ENCODE data around the gene GRIK1. TPM values are rescaled to one million over a fixed set of nuclear protein-coding genes. Genes with fewer than 3 reads are reported as not detected.
A peak's percentile ranks its signal among the peaks of the same experiment; 100 is the strongest.

Gene GRIK1
- polyA plus RNA-seq, 1 donor = 1.9 TPM

GRCh38 chr21:29640080-29640508 is 299.7 kb downstream of the GRIK1 start:
- H3K9me3 ChIP-seq (ENCODE audit: control insufficient read depth, low read depth, low read length) = peaks cover 3% of the 10 kb centered on the region
- WGBS (ENCODE audit: insufficient coverage, low lambda C conversion rate) = no CpG with 5 or more reads among the region's 2 CpGs
- H3K36me3 ChIP-seq (ENCODE audit: control insufficient read depth, insufficient read depth, low read length) = no peaks in the 10 kb centered on the region
- no peaks in the 10 kb centered on the region for H3K27me3 ChIP-seq (ENCODE audit: control insufficient read depth, insufficient read depth, low read length)
- H3K27ac ChIP-seq (ENCODE audit: low read length) = no peak overlapping the region
- H3K4me3 ChIP-seq (ENCODE audit: low read length) = no peak overlapping the region
- DNase-seq = no peak
- peaks cover 3% of the 10 kb centered on the region for H3K4me1 ChIP-seq (ENCODE audit: control insufficient read depth, insufficient read depth, low read length)

- 100% methylated on average over 1 of the region's 5 CpGs for WGBS (ENCODE audit: insufficient coverage, low lambda C conversion rate)
- no peaks in the 10 kb centered on the region for H3K36me3 ChIP-seq (ENCODE audit: control insufficient read depth, insufficient read depth, low read length)
- H3K9me3 ChIP-seq (ENCODE audit: control insufficient read depth, low read depth, low read length) = peaks cover 3% of the 10 kb centered on the region
- H3K4me1 ChIP-seq (ENCODE audit: control insufficient read depth, insufficient read depth, low read length) = peaks cover 3% of the 10 kb centered on the region
- no peak for DNase-seq
- no peaks in the 10 kb centered on the region for H3K27me3 ChIP-seq (ENCODE audit: control insufficient read depth, insufficient read depth, low read length)
- H3K27ac ChIP-seq (ENCODE audit: low read length) = no peak overlapping the region
- no peak overlapping the region for H3K4me3 ChIP-seq (ENCODE audit: low read length)
These were observed 300.3 kb downstream of the GRIK1 start for GRCh38 chr21:29639366-29640079.

DNA sequence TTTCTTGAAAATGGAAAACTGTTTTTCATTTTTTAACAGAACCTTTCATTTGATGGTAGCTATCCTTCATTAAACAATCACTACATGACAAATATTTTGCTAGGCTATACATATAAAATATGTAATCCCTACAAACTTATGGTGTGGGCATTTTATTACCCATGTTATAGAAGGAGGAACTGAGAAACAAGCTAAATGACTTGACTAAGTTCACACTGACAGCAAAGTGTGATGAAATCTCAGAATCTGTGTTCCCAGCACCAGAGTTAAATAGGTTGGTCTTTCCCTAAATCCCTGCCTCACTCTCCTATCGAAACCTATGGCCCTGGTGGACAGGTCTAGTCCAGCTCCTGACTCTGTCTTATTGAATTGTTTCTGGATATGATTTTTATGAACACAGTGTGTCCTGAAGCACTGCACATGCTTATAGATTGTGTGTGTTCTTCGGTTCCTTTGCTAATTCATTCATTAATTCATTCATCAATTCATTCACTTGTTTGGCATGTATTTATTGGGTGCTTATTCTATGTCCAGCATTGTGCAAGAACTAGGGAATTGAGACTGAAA is 301.0 kb downstream of the GRIK1 start:
- H3K36me3 ChIP-seq (ENCODE audit: control insufficient read depth, insufficient read depth, low read length) = no peaks in the 10 kb centered on the region
- no peak overlapping the region for H3K27ac ChIP-seq (ENCODE audit: low read length)
- H3K4me1 ChIP-seq (ENCODE audit: control insufficient read depth, insufficient read depth, low read length) = peaks cover 3% of the 10 kb centered on the region
- H3K4me3 ChIP-seq (ENCODE audit: low read length) = no peak overlapping the region
- no peaks in the 10 kb centered on the region for H3K27me3 ChIP-seq (ENCODE audit: control insufficient read depth, insufficient read depth, low read length)
- no peak for DNase-seq
- H3K9me3 ChIP-seq (ENCODE audit: control insufficient read depth, low read depth, low read length) = peaks cover 3% of the 10 kb centered on the region
- 71% methylated on average over 1 of the region's 2 CpGs for WGBS (ENCODE audit: insufficient coverage, low lambda C conversion rate)

DNA sequence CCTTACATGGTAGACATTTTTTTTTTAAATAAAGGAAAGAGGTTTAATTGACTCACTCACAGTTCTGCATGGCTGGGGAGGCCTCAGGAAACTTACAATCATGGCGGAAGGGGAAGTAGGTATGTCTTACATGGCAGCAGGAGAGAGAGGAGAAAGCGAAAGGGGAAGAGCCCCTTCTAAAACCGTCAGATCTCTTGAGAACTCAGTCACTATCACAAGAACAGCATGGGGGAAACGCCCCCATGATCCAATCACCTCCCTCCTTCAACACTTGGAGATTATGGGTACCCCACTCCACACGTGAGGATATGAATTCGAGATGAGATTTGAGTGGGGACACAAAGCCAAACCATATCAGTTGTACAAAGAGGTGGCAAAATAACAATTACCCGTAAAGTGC is 301.7 kb downstream of the GRIK1 start:
- Histone ChIP-seq H3K36me3 (ENCODE audit: control insufficient read depth, insufficient read depth, low read length) (no peaks in the 10 kb centered on the region), H3K9me3 (ENCODE audit: control insufficient read depth, low read depth, low read length) (peaks cover 3% of the 10 kb centered on the region), H3K4me3 (ENCODE audit: low read length) (no peak overlapping the region), H3K4me1 (ENCODE audit: control insufficient read depth, insufficient read depth, low read length) (peaks cover 3% of the 10 kb centered on the region), H3K27ac (ENCODE audit: low read length) (no peak overlapping the region), H3K27me3 (ENCODE audit: control insufficient read depth, insufficient read depth, low read length) (no peaks in the 10 kb centered on the region)
- 100% methylated on average over 1 of the region's 7 CpGs for WGBS (ENCODE audit: insufficient coverage, low lambda C conversion rate)
- no peak for DNase-seq

GRCh38 chr21:29637553-29637952 is 302.2 kb downstream of the GRIK1 start:
- 100% methylated on average over 2 of the region's 4 CpGs for WGBS (ENCODE audit: insufficient coverage, low lambda C conversion rate)
- H3K27me3 ChIP-seq (ENCODE audit: control insufficient read depth, insufficient read depth, low read length) = no peaks in the 10 kb centered on the region
- no peaks in the 10 kb centered on the region for H3K36me3 ChIP-seq (ENCODE audit: control insufficient read depth, insufficient read depth, low read length)
- no peak overlapping the region for H3K4me3 ChIP-seq (ENCODE audit: low read length)
- H3K27ac ChIP-seq (ENCODE audit: low read length) = no peak overlapping the region
- peaks cover 3% of the 10 kb centered on the region for H3K4me1 ChIP-seq (ENCODE audit: control insufficient read depth, insufficient read depth, low read length)
- H3K9me3 ChIP-seq (ENCODE audit: control insufficient read depth, low read depth, low read length) = peaks cover under 1% of the 10 kb centered on the region
- no peak for DNase-seq

- no peaks in the 10 kb centered on the region for H3K27me3 ChIP-seq (ENCODE audit: control insufficient read depth, insufficient read depth, low read length)
- 100% methylated on average over 2 of the region's 4 CpGs for WGBS (ENCODE audit: insufficient coverage, low lambda C conversion rate)
- no peaks in the 10 kb centered on the region for H3K36me3 ChIP-seq (ENCODE audit: control insufficient read depth, insufficient read depth, low read length)
- H3K27ac ChIP-seq (ENCODE audit: low read length) = no peak overlapping the region
- H3K4me1 ChIP-seq (ENCODE audit: control insufficient read depth, insufficient read depth, low read length) = peaks cover 3% of the 10 kb centered on the region
- H3K9me3 ChIP-seq (ENCODE audit: control insufficient read depth, low read depth, low read length) = no peaks in the 10 kb centered on the region
- DNase-seq = no peak
- no peak overlapping the region for H3K4me3 ChIP-seq (ENCODE audit: low read length)
These were observed 302.7 kb downstream of the GRIK1 start for GRCh38 chr21:29637134-29637533.

DNA sequence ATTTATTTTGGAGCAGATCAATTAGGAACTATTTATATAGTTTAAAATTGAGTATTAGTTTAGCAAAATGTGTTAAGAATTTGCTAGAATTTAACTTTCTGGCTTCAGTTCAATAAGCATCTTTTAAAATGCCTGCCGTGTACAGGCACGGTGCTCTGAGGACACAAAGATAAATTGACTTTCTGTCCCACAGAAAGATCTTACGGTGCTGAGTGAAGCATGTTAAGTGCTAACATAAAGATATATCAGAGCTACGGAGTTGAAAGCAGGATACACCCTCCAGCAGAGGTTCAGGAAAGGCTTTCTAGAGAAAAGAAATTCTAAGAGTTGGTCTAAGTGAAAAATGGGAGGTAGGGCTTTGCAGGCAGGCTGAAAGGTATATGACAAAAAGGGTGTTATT is 305.4 kb downstream of the GRIK1 start:
- H3K27me3 ChIP-seq (ENCODE audit: control insufficient read depth, insufficient read depth, low read length) = no peaks in the 10 kb centered on the region
- no peak overlapping the region for H3K27ac ChIP-seq (ENCODE audit: low read length)
- no peak for DNase-seq
- H3K36me3 ChIP-seq (ENCODE audit: control insufficient read depth, insufficient read depth, low read length) = no peaks in the 10 kb centered on the region
- H3K4me1 ChIP-seq (ENCODE audit: control insufficient read depth, insufficient read depth, low read length) = no peaks in the 10 kb centered on the region
- no peak overlapping the region for H3K4me3 ChIP-seq (ENCODE audit: low read length)
- 56% methylated on average over 2 of the region's 4 CpGs for WGBS (ENCODE audit: insufficient coverage, low lambda C conversion rate)
- H3K9me3 ChIP-seq (ENCODE audit: control insufficient read depth, low read depth, low read length) = no peaks in the 10 kb centered on the region

DNA sequence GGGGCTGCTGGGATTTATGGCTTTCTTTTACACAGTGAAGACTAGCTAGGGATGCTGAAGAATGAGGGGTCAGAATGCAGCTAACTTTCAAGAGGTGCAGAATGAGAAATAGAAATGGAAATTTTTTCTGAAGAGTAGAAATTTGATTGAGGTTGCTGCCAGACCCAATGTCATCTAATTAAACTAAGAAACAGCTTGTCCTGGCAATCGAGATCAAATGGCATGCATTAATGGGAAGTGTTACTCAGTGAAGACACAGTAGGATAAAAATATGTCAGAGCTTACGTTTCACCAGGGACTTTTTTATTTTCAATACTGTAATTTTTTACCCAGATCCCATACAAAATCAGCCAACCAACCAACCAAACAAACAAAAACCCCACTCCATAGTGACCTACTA is 306.0 kb downstream of the GRIK1 start:
- no peak for DNase-seq
- H3K27ac ChIP-seq (ENCODE audit: low read length) = no peak overlapping the region
- 60% methylated on average over 1 of the region's 2 CpGs for WGBS (ENCODE audit: insufficient coverage, low lambda C conversion rate)
- H3K27me3 ChIP-seq (ENCODE audit: control insufficient read depth, insufficient read depth, low read length) = no peaks in the 10 kb centered on the region
- no peaks in the 10 kb centered on the region for H3K4me1 ChIP-seq (ENCODE audit: control insufficient read depth, insufficient read depth, low read length)
- H3K9me3 ChIP-seq (ENCODE audit: control insufficient read depth, low read depth, low read length) = no peaks in the 10 kb centered on the region
- no peaks in the 10 kb centered on the region for H3K36me3 ChIP-seq (ENCODE audit: control insufficient read depth, insufficient read depth, low read length)
- H3K4me3 ChIP-seq (ENCODE audit: low read length) = no peak overlapping the region

DNA sequence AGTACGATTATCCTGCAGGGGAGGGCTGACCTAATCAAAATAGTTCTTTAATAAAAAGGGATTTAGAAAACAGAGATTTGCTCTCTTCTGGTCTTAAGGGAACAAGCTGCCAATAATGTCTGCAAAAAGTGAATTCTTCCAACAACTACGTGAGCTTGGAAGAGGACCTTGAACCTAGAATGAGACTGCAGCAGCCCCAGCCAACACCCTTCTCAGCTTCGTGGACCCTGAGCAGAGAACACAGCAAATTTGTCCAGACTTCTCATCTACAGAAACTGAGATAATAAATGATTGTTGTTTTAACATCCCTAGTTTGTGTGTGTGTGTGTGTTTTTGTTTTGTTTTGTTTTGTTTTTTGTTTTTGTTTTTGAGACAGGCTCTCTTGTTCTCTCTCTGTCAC is 309.4 kb downstream of the GRIK1 start:
- no peaks in the 10 kb centered on the region for H3K9me3 ChIP-seq (ENCODE audit: control insufficient read depth, low read depth, low read length)
- H3K4me3 ChIP-seq (ENCODE audit: low read length) = no peak overlapping the region
- WGBS (ENCODE audit: insufficient coverage, low lambda C conversion rate) = 75% methylated on average over 1 of the region's 3 CpGs
- DNase-seq = peak; percentile 56 to 61
- H3K27me3 ChIP-seq (ENCODE audit: control insufficient read depth, insufficient read depth, low read length) = no peaks in the 10 kb centered on the region
- no peaks in the 10 kb centered on the region for H3K36me3 ChIP-seq (ENCODE audit: control insufficient read depth, insufficient read depth, low read length)
- no peaks in the 10 kb centered on the region for H3K4me1 ChIP-seq (ENCODE audit: control insufficient read depth, insufficient read depth, low read length)
- no peak overlapping the region for H3K27ac ChIP-seq (ENCODE audit: low read length)

- H3K27ac ChIP-seq (ENCODE audit: low read length) = no peak overlapping the region
- H3K4me1 ChIP-seq (ENCODE audit: control insufficient read depth, insufficient read depth, low read length) = no peaks in the 10 kb centered on the region
- DNase-seq = no peak
- no peaks in the 10 kb centered on the region for H3K27me3 ChIP-seq (ENCODE audit: control insufficient read depth, insufficient read depth, low read length)
- no peaks in the 10 kb centered on the region for H3K36me3 ChIP-seq (ENCODE audit: control insufficient read depth, insufficient read depth, low read length)
- no peak overlapping the region for H3K4me3 ChIP-seq (ENCODE audit: low read length)
- H3K9me3 ChIP-seq (ENCODE audit: control insufficient read depth, low read depth, low read length) = no peaks in the 10 kb centered on the region
These were observed 311.9 kb downstream of the GRIK1 start for GRCh38 chr21:29627905-29628304.
